K562 (cell line): ENCODE measurements around the gene ESX1. TPM values are rescaled to one million over a fixed set of nuclear protein-coding genes. Genes with fewer than 3 reads are reported as not detected.

ENCODE experiments used
- ATAC-seq: fragments of 200-7000 bp; cut with Tn5 transposase; 3 replicates; pipeline ENCODE4 v1.9.1; 2020; ENCODE audit warnings: moderate library complexity
- BruUV-seq: library from RNA; stranded (reverse); fragments of 400-500 nt; replicated peaks from 2 replicates; lab custom pipeline; 2021; lab: Mats Ljungman, UMichigan
- CTCF ChIA-PET: fragments of 300-600 bp; formaldehyde crosslinking; extraction: SDS; loops from one replicate; lab custom pipeline; 2021; ENCODE audit warnings: low intra/inter-chr PET ratio; lab: Yijun Ruan, JAX
- POLR2A ChIA-PET: fragments of 300-600, 350-650 bp; sonication (Branson Sonifier 250); formaldehyde crosslinking; extraction: SDS; loops from one replicate; lab custom pipeline; 2021; ENCODE audit warnings: antibody characterized with exemption, inconsistent platforms; lab: Yijun Ruan, JAX
- DNase-seq, 4 experiments: peaks; one replicate each; pipeline versions ENCODE4 v3.0.0 to v3.0.0-alpha.2; 2011 to 2018; ENCODE audit warnings: low spot score in 3 of 4, mixed read lengths in 3 of 4; ENCODE audit errors: extremely low read depth in 1 of 4
- FAIRE-seq: peaks from 2 replicates; lab custom pipeline; 2011; peaks lifted over from hg19 to GRCh38; lab: Jason Lieb, UNC
- H2AFZ ChIP-seq: 2 replicates; pipeline ENCODE4 v1.6.0; 2011; ENCODE audit warnings: low read depth, low read length, control low read depth, inconsistent platforms
- H3K27ac ChIP-seq: fragments of 200-600 bp; 3 replicates; pipeline ENCODE4 v1.8.0; 2011; ENCODE audit warnings: low read depth, mild to moderate bottlenecking, control low read depth, inconsistent platforms, low read length, moderate library complexity, mixed read lengths; ENCODE audit errors: extremely low read depth
- H3K27me3 ChIP-seq, 2 experiments: fragments of 300-600 bp in 1 of 2; 2 replicates in 1 of 2; 3 replicates in 1 of 2; pipeline versions ENCODE4 v1.6.0 to v1.8.0; 2011; ENCODE audit warnings: inconsistent platforms in 2 of 2, low read length in 2 of 2, mild to moderate bottlenecking in 1 of 2, mixed read lengths in 1 of 2, moderate library complexity in 1 of 2; ENCODE audit not compliant: control insufficient read depth in 2 of 2, insufficient read depth in 2 of 2
- H3K36me3 ChIP-seq: fragments of 300-600 bp; 3 replicates; pipeline ENCODE4 v1.8.0; 2011; ENCODE audit warnings: mild to moderate bottlenecking, low read length, inconsistent platforms; ENCODE audit not compliant: control insufficient read depth, insufficient read depth
- H3K4me1 ChIP-seq, 2 experiments: fragments of 200-600 bp in 1 of 2; replicated peaks in 1 of 2; 2 replicates in 1 of 2; 3 replicates in 1 of 2; pipeline versions ENCODE4 v1.5.1 to v1.8.0; 2011; ENCODE audit warnings: inconsistent platforms in 2 of 2, low read length in 2 of 2, mild to moderate bottlenecking in 1 of 2, mixed read lengths in 1 of 2, moderate library complexity in 1 of 2; ENCODE audit not compliant: control insufficient read depth in 2 of 2, insufficient read depth in 2 of 2
- H3K4me2 ChIP-seq: 2 replicates; pipeline ENCODE4 v1.6.1; 2011; ENCODE audit warnings: low read length, control low read depth, inconsistent platforms, mixed read lengths; ENCODE audit not compliant: insufficient read depth
- H3K4me3 ChIP-seq: fragments of 200-600 bp; sonication (generic), shearing (Covaris generic); 2 replicates; pipeline ENCODE4 v1.5.1; 2016; ENCODE audit warnings: control low read depth, inconsistent platforms
- H3K79me2 ChIP-seq: fragments of 200-600 bp; 3 replicates; pipeline ENCODE4 v1.8.0; 2011; ENCODE audit warnings: low read length, inconsistent platforms; ENCODE audit not compliant: control insufficient read depth, insufficient read depth
- H3K9ac ChIP-seq, 2 experiments: 2 replicates each; pipeline versions ENCODE4 v1.6.0 to v1.6.1; 2011; ENCODE audit warnings: low read depth in 2 of 2, low read length in 2 of 2, control low read depth in 1 of 2, inconsistent platforms in 1 of 2, mild to moderate bottlenecking in 1 of 2, mixed read lengths in 1 of 2; ENCODE audit not compliant: insufficient read depth in 1 of 2
- H3K9me1 ChIP-seq: one replicate; pipeline ENCODE4 v1.6.0; 2011; ENCODE audit warnings: inconsistent platforms, mild to moderate bottlenecking, low read length, moderate library complexity; ENCODE audit not compliant: control insufficient read depth, insufficient read depth
- H3K9me3 ChIP-seq: replicated peaks from 2 replicates; pipeline ENCODE4 v1.5.1; 2011; ENCODE audit warnings: low read depth, low read length, inconsistent platforms; ENCODE audit not compliant: control insufficient read depth, insufficient read depth
- H4K20me1 ChIP-seq: replicated peaks from 2 replicates; pipeline ENCODE4 v1.6.1; 2011; ENCODE audit warnings: low read length, inconsistent platforms, mixed read lengths; ENCODE audit not compliant: control insufficient read depth, insufficient read depth
- ARID2 ChIP-seq: fragments of 450-650 bp; IDR thresholded peaks from 2 replicates; pipeline ENCODE4 v1.6.1; 2017; ENCODE audit warnings: antibody characterized with exemption, mild to moderate bottlenecking
- GABPA ChIP-seq: fragments of 200-800 bp; sonication (Bioruptor generic); conservative IDR thresholded peaks from 2 replicates; pipeline ENCODE4 v1.6.1; 2016; ENCODE audit warnings: low read depth, missing genetic modification characterization, missing compliant biosample characterization
- GATAD2A ChIP-seq: fragments of 450-650 bp; IDR thresholded peaks from 2 replicates; pipeline ENCODE4 v1.6.1; 2017
- HSF4 ChIP-seq: fragments of 250-450 bp; sonication (Bioruptor Pico); IDR thresholded peaks from 2 replicates; pipeline ENCODE4 v2.1.2; 2022; ENCODE audit warnings: mild to moderate bottlenecking, moderate library complexity, borderline replicate concordance
- IRF9 ChIP-seq: fragments of 450-650 bp; IDR thresholded peaks from 2 replicates; pipeline ENCODE4 v1.6.1; 2016; ENCODE audit warnings: missing biosample characterization, missing genetic modification characterization
- KDM5B ChIP-seq: fragments of 200-600 bp; sonication (generic); IDR thresholded peaks from 2 replicates; pipeline ENCODE4 v1.6.1; 2012; ENCODE audit warnings: low read depth, mild to moderate bottlenecking, moderate library complexity, low read length, control low read depth, inconsistent platforms; ENCODE audit not compliant: insufficient replicate concordance
- NCOR1 ChIP-seq: fragments of 450-650 bp; IDR thresholded peaks from 2 replicates; pipeline ENCODE4 v1.6.1; 2016; ENCODE audit warnings: mild to moderate bottlenecking, moderate library complexity
- NFATC3 ChIP-seq: fragments of 450-650 bp; IDR thresholded peaks from 2 replicates; pipeline ENCODE4 v1.6.1; 2017; ENCODE audit warnings: mild to moderate bottlenecking
- POLR3G ChIP-seq: IDR thresholded peaks from 2 replicates; pipeline ENCODE4 v1.6.1; 2011; ENCODE audit not compliant: insufficient read length, insufficient replicate concordance; ENCODE audit errors: extremely low read depth
- RREB1 ChIP-seq: fragments of 250-450 bp; sonication (Bioruptor Pico); IDR thresholded peaks from 2 replicates; pipeline ENCODE4 v1.4.0; 2020
- ZBTB2 ChIP-seq: fragments of 450-650 bp; IDR thresholded peaks from 2 replicates; pipeline ENCODE4 v1.6.1; 2016; ENCODE audit warnings: antibody characterized with exemption
- ZEB2 ChIP-seq: fragments of 450-650 bp; IDR thresholded peaks from 2 replicates; pipeline ENCODE4 v1.6.1; 2016
- ZNF23 ChIP-seq: fragments of 250-450 bp; sonication (Bioruptor Pico); IDR thresholded peaks from 2 replicates; pipeline ENCODE4 v1.4.0; 2020; ENCODE audit warnings: mild to moderate bottlenecking
- ZNF436 ChIP-seq: fragments of 250-450, 450-650 bp; sonication (Bioruptor Pico); formaldehyde crosslinking; IDR thresholded peaks from 2 replicates; pipeline ENCODE4 v1.7.0; 2020; ENCODE audit warnings: mild to moderate bottlenecking
- WGBS: fragments of 100-300 bp; shearing (Covaris generic); methylation state at CpG from one replicate; pipeline ENCODE4 v1.1.6; 2016; ENCODE audit warnings: low coverage, mixed read lengths; ENCODE audit not compliant: insufficient coverage; ENCODE audit errors: missing lambda C conversion rate; 5-methylcytosine and 5-hydroxymethylcytosine counted together
- in situ Hi-C: fragments of 300-500 bp; cut with MboI; formaldehyde crosslinking; loops from 4 replicates; pipeline ENCODE4 v1.15.0; 2018; ENCODE audit warnings: inconsistent platforms, mixed read lengths
- intact Hi-C: fragments of 100-400 bp; cut with micrococcal nuclease; formaldehyde crosslinking; loops from 2 replicates; pipeline ENCODE4 v1.14.2; 2022
- polyA plus RNA-seq, 8 experiments: library from polyadenylated mRNA; depleted of rRNA in 4 of 8; stranded (reverse) in 5 of 8; unstranded in 3 of 8; fragments of >200 nt; fragmentation: Nextera tagmentation in 2 of 8; fragmentation: Illumina TruSeq in 1 of 8; extraction: Ambion mirVana in 2 of 8; extraction: Trizol in 1 of 8; gene quantifications; 2 replicates each; pipeline versions ENCODE4 v1.2.1 to v1.2.3, GENCODE V29; 2011 to 2014; ENCODE audit warnings: inconsistent platforms in 1 of 8, missing spikeins in 1 of 8
- total RNA-seq, 7 experiments: library from RNA; depleted of rRNA in 6 of 7; stranded (reverse); fragments of >200 nt in 6 of 7; fragmentation: Illumina TruSeq in 2 of 7; extraction: Trizol in 2 of 7; gene quantifications; 2 replicates each; pipeline versions ENCODE4 v1.2.1 to v1.2.3, GENCODE V29; 2011 to 2021; ENCODE audit warnings: low replicate concordance in 1 of 7

ESX1 gene
- total and polyA plus RNA-seq, 9 of the 15 experiments (the other 6 are each of a cell fraction or from before 2014, with no cell fraction given) = not detected

- Histone ChIP-seq H3K4me1 (no peaks in the 10 kb centered on the region), H3K36me3 (no peaks in the 10 kb centered on the region), H3K9ac (no peak overlapping the region), H3K27me3 (no peaks in the 10 kb centered on the region; a peak in 1 of 5 replicates), H3K9me1 (no peaks in the 10 kb centered on the region), H3K9me3 (no peaks in the 10 kb centered on the region), H3K4me3 (no peak overlapping the region), H3K79me2 (no peaks in the 10 kb centered on the region), H4K20me1 (no peaks in the 10 kb centered on the region), H3K27ac (no peak overlapping the region), H2AFZ (no peak overlapping the region), H3K4me2 (no peak overlapping the region)
- BruUV-seq = no TSS peak
- FAIRE-seq (no peak), ATAC-seq (no peak), DNase-seq (no peak)
- ChIA-PET POLR2A (no interaction called here), CTCF (no interaction called here)
- in situ Hi-C loops (no loop called here), intact Hi-C loops (no loop called here)
- 0% methylated on average over 2 of the region's 2 CpGs for WGBS
- no peak for TF ChIP-seq NCOR1
- no peak for TF ChIP-seq ZEB2
- TF ChIP-seq ZNF23 = no peak
- TF ChIP-seq IRF9 (tag) = no peak
- no peak for TF ChIP-seq HSF4 (CRISPR knock-in tag)
- no peak for TF ChIP-seq ZNF436 (CRISPR knock-in tag)
- TF ChIP-seq ZBTB2 = no peak
- no peak for TF ChIP-seq POLR3G
- no peak for TF ChIP-seq GABPA
- TF ChIP-seq GATAD2A = no peak
- TF ChIP-seq NFATC3 = no peak
- no peak for TF ChIP-seq ARID2
- TF ChIP-seq RREB1 = no peak
- no peak for TF ChIP-seq KDM5B
Observed at GRCh38 chrX:104284507-104284906, 29.8 kb upstream of the ESX1 start.
